Breast epithelium (tissue), 3 donors: ENCODE results near the gene SERPINB7.

Source experiments
- POLR2A ChIP-seq: fragments of 450-650 bp; IDR thresholded peaks from one replicate; pipeline ENCODE4 v1.6.1; 2016; ENCODE audit warnings: antibody characterized with exemption, mild to moderate bottlenecking, moderate library complexity
- POLR2AphosphoS5 ChIP-seq, 3 donors: sonication (generic); formaldehyde crosslinking; IDR thresholded peaks; one replicate each; pipeline ENCODE4 v1.6.1; 2017; ENCODE audit warnings: antibody characterized with exemption in 3 of 3
- TF ChIP-seq, protein P1 (sequence below), 3 donors: fragments of 450-650 bp; IDR thresholded peaks; one replicate each; pipeline ENCODE4 v1.5.1; 2016 to 2017; ENCODE audit warnings: antibody characterized with exemption in 3 of 3, mild to moderate bottlenecking in 3 of 3, moderate library complexity in 3 of 3

DNA sequence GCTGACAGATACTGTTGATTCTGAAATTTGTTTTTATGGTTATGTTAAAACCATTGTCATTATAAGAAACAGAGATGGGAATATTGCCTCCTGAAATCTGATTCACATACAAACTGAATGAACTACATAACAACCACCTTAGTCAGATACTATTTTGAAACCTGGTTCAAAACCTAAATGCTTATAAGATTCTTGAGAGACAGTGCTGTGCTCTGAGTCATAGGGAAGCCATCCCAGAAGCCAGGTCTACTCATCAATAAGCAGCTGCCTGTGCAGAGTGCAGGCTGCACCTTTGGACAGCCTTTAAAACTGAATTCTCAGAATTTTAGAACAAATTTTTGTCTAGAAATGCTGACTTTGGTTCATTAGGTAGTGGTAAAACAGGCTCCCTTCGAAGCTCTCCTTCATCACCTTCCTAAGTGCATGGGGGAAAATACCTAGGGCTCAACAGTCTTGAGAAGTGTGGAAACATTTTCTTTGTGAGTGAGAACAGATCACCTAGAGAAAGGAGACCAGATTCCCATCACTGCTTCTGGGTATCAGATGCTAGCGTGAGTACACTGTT lies at the start of gene SERPINB7:
- TF ChIP-seq POLR2A = no peak
- TF ChIP-seq, protein P1, sequence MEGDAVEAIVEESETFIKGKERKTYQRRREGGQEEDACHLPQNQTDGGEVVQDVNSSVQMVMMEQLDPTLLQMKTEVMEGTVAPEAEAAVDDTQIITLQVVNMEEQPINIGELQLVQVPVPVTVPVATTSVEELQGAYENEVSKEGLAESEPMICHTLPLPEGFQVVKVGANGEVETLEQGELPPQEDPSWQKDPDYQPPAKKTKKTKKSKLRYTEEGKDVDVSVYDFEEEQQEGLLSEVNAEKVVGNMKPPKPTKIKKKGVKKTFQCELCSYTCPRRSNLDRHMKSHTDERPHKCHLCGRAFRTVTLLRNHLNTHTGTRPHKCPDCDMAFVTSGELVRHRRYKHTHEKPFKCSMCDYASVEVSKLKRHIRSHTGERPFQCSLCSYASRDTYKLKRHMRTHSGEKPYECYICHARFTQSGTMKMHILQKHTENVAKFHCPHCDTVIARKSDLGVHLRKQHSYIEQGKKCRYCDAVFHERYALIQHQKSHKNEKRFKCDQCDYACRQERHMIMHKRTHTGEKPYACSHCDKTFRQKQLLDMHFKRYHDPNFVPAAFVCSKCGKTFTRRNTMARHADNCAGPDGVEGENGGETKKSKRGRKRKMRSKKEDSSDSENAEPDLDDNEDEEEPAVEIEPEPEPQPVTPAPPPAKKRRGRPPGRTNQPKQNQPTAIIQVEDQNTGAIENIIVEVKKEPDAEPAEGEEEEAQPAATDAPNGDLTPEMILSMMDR (IDR thresholded peaks at IDR 0.05) = no peak
- no peak for TF ChIP-seq POLR2AphosphoS5 (IDR thresholded peaks at IDR 0.05)
